GM19240 (cell line): ENCODE measurements around the gene CPN2.

Experiments used
- DNase-seq: peaks from one replicate; pipeline ENCODE4 v3.0.0; 2011; ENCODE audit warnings: low spot score; ENCODE audit not compliant: insufficient read length

CPN2 gene

DNA sequence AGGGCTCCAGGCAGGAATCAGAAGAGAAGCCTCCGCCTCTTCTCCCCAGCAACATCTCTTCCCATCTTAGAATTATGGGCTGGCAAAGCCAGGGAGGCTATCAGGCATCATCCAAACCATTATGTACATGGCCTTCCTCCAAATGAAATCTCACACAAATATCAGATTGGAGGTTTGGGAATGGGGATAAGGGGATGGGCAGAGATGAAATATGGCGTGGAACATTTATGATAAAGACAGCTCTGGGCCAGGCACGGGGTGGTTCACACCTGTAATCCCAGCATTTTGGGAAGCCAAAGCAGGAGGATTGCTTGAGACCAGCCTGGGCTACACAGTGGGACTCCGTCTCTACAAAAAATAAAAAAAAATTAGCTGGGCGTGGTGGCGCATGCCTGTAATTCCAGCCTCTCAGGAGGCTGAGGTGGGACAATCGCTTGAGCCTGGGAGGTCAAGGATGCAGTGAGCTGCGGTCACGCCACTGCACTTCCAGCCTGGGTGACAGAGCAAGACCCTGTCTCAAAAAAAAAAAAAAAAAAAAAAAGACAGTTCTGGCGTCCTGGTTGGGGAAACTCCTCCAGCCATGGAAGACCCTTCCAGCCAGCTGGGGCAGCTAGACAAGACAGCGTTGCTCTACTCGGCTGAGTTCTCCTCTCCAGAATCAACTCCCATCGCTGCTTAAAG lies 36.6 kb downstream of the CPN2 start:
- DNase-seq: no peak

GRCh38 chr3:194313560-194314387 lies 37.4 kb downstream of the CPN2 start:
- no peak for DNase-seq

DNA sequence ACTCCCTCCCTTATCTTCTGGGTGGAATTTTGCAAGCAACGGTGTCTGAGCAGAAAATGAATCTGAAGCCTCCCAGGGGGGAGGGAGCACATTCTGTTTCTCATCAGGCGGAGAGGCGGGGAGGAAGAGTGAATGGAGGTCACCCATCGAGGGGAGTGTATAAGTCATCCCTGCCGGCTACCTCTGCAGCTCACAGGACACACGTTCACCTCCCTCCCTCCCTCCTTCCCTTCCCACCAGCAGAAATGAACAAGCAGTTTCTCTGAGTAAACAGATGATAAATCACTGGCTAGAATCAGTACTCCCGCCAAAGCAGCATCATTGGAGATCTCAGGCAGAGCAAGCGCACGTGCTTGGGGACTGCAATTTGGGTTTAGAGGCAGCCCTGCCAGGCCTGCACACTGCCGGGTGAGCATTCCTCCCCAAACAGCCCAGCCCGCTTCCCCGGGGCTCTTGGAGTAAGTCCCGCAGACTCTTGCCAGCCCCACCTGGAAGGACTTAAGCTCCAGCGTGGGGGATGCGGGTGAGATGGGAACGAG lies 38.3 kb downstream of the CPN2 start:
- DNase-seq: no peak

DNA sequence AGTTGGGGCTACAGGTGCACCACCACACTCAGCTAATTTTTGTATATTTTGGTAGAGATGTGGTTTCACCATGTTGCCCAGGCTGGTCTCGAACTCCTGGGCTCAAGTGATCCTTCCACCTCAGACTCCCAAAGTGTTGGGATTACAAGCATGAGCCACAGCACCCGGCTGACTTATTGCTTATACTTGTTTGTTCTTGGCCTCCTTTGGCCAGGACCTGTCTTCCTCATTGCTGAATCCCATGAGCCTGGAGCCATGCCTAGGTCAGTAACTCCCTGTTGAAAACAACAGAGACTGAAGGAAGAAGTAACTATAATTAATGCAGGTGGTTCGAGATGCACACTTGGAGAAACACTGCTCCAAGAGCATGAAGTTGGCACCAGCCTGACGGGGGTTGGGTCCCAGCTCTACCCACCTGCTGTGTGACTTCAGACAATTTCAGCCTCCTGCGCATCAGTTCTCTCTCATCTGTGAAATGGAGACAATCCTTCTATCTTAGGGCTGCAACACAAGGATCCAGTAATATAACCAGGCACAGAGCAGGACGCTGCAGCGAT lies 38.9 kb downstream of the CPN2 start:
- no peak for DNase-seq

DNA sequence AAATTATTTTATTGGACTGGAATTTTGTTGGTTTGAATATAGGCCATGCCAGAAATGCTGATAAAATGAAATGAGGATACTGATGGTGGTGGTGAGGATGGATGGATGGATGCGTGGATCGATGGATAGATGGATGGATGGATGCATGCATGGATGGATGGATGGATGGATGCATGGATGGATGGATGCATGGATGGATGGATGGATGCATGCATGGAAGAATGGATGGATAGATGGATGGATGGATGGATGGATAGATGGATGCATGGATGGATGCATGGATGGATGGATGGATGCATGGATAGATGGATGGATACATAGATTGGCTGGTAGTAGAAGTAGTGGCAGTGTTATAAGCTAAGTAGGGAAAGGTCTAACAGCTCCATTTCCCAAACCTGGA lies 40.1 kb downstream of the CPN2 start:
- no peak for DNase-seq

- no peak for DNase-seq
These were observed 40.9 kb downstream of the CPN2 start for GRCh38 chr3:194310060-194310835.

GRCh38 chr3:194308601-194309449 lies 42.3 kb downstream of the CPN2 start:
- no peak for DNase-seq

GRCh38 chr3:194307849-194308248 lies 43.3 kb downstream of the CPN2 start:
- DNase-seq: no peak

GRCh38 chr3:194306771-194307640 lies 44.1 kb downstream of the CPN2 start:
- DNase-seq: no peak

DNA sequence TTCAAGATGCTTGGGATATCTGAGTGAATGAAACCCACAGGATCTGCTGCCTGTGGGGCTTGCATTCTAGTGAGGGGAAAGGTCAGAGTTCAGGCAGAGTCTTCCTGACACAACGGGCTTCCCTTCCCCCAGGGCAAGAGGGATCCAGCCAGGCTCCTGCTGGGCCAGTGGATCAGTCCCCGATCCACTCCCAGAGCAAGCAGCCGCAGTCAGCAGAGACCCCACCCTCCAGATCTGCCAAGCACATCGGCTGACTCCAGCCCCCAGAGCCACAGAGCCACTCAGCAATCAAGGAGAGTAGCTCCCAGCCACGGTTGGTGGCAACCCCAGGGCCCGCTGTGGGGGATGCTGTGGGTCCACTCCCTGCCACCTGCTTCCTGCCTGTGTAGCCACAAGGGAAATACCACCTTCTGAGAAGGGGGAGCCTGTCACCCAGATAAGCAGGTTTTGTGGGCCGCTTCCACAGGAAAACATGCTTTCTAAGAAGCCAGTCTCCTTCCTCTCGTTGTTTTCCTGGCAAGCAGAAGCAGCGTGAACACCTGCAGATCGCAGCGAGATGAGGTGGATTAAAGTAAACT lies 44.9 kb downstream of the CPN2 start:
- no peak for DNase-seq

DNA sequence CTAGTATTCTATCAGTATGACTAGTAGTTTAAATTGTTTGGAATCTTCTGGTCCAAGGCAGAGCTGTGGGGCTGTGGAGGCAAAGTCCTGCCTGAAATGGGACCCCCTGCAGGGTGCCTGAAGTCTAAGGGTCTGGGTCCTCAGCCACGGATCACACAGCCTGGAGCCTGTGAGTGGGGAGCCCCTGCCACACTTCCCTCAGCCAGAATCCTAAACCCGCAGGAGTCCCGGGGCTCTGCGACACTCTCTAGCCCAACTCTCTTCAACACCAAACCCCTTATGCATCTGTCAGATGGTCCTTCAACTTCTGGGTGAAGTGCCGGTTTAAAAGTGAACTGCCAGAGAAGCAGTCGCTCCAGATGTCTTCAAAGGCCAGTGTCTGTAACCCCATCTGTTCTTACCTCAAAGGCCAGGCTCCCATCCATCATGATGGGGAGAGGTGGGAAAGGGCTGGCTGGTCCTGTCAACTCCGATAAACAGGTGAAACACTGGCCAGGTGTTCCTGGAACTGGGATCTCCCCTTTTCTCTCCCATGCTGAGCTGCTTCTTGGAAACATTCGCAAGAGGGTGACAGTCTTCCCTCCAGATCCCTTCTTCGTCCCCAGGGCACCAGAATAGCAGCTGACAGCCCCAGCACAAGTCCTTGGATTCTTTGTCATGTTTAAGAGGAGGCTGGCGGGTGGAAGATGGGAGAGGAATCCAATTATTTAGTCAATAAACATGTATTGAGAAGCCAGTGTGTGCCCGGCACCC lies 45.6 kb downstream of the CPN2 start:
- DNase-seq: no peak

GRCh38 chr3:194304186-194304917 lies 46.8 kb downstream of the CPN2 start:
- DNase-seq: no peak

GRCh38 chr3:194303749-194304148 lies 47.4 kb downstream of the CPN2 start:
- no peak for DNase-seq

DNA sequence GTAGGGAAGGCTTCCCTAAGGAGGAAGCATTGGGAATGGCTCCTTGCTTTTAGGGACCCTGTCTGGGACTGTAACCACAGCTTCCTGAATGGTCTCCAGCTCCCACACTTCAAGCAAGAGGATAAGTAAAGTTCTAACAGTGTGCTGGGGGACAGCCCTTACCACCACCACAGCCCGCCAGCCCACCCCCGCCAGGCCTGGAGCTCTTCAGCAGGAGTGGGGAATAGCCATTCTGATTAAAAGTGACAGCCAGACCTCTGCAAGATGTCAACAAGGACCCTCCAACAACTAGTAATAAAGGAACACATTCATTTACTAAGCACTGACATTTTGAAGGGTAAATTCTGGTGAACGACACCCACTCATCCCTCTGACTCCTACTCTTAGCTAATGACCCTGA lies 49.4 kb downstream of the CPN2 start:
- DNase-seq: no peak

DNA sequence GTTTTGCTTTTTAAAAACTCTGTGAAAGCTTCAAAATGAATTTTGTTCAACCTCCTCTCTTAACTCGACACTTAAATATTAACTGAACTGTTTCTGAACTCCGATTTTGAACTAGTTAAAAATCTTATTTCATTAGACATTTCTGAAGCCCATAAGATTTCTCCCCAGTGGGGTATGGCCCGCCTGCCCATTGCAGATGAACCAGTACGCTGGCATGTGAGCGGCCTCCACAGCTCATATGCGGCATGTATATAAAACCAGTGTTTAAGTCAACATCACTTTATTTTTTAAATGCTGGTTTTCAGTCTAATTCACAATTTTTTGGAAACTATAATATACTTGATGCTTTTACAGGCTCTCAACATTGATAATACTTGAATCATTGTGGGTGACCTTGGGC lies 50.2 kb downstream of the CPN2 start:
- DNase-seq: no peak

DNA sequence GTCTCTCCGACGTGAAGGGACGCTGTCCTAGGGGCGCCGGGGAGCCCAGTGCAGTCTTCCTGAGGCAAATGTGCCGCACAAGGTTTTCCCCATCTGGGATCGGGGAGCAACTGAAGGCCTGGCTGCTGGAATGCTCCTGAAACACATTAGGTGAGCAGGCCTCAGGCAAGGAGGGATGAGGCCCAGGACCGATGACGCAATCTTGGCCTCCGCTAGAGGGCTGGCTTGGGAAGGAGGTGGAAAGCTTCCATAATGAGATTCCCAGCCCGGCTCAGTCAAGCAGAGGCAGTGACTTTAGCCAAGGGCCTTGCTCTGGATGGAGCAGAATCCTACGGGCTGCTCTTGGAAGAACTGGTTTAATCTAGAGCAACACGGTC lies 50.8 kb downstream of the CPN2 start:
- no peak for DNase-seq

- DNase-seq: no peak
These were observed 52.5 kb downstream of the CPN2 start for GRCh38 chr3:194298331-194299227.
